K562 (cell line): Measurements from ENCODE around the gene TRUB1. TPM values are rescaled to one million over a fixed set of nuclear protein-coding genes. Genes with fewer than 3 reads are reported as not detected.

ENCODE experiments used
- ATAC-seq: fragments of 200-7000 bp; cut with Tn5 transposase; 3 replicates; pipeline ENCODE4 v1.9.1; 2020; ENCODE audit warnings: moderate library complexity
- BruUV-seq: library from RNA; stranded (reverse); fragments of 400-500 nt; replicated peaks from 2 replicates; lab custom pipeline; 2021; lab: Mats Ljungman, UMichigan
- CTCF ChIA-PET: fragments of 300-600 bp; formaldehyde crosslinking; extraction: SDS; loops from one replicate; lab custom pipeline; 2021; ENCODE audit warnings: low intra/inter-chr PET ratio; lab: Yijun Ruan, JAX
- POLR2A ChIA-PET: fragments of 300-600, 350-650 bp; sonication (Branson Sonifier 250); formaldehyde crosslinking; extraction: SDS; loops from one replicate; lab custom pipeline; 2021; ENCODE audit warnings: antibody characterized with exemption, inconsistent platforms; lab: Yijun Ruan, JAX
- DNase-seq, 4 experiments: peaks; one replicate each; pipeline versions ENCODE4 v3.0.0 to v3.0.0-alpha.2; 2011 to 2018; ENCODE audit warnings: low spot score in 3 of 4, mixed read lengths in 3 of 4; ENCODE audit errors: extremely low read depth in 1 of 4
- FAIRE-seq: peaks from 2 replicates; lab custom pipeline; 2011; peaks lifted over from hg19 to GRCh38; lab: Jason Lieb, UNC
- H2AFZ ChIP-seq: 2 replicates; pipeline ENCODE4 v1.6.0; 2011; ENCODE audit warnings: low read depth, low read length, control low read depth, inconsistent platforms
- H3K27ac ChIP-seq: fragments of 200-600 bp; 3 replicates; pipeline ENCODE4 v1.8.0; 2011; ENCODE audit warnings: low read depth, mild to moderate bottlenecking, control low read depth, inconsistent platforms, low read length, moderate library complexity, mixed read lengths; ENCODE audit errors: extremely low read depth
- H3K27me3 ChIP-seq, 2 experiments: fragments of 300-600 bp in 1 of 2; 2 replicates in 1 of 2; 3 replicates in 1 of 2; pipeline versions ENCODE4 v1.6.0 to v1.8.0; 2011; ENCODE audit warnings: inconsistent platforms in 2 of 2, low read length in 2 of 2, mild to moderate bottlenecking in 1 of 2, mixed read lengths in 1 of 2, moderate library complexity in 1 of 2; ENCODE audit not compliant: control insufficient read depth in 2 of 2, insufficient read depth in 2 of 2
- H3K36me3 ChIP-seq: fragments of 300-600 bp; 3 replicates; pipeline ENCODE4 v1.8.0; 2011; ENCODE audit warnings: mild to moderate bottlenecking, low read length, inconsistent platforms; ENCODE audit not compliant: control insufficient read depth, insufficient read depth
- H3K4me1 ChIP-seq, 2 experiments: fragments of 200-600 bp in 1 of 2; replicated peaks in 1 of 2; 2 replicates in 1 of 2; 3 replicates in 1 of 2; pipeline versions ENCODE4 v1.5.1 to v1.8.0; 2011; ENCODE audit warnings: inconsistent platforms in 2 of 2, low read length in 2 of 2, mild to moderate bottlenecking in 1 of 2, mixed read lengths in 1 of 2, moderate library complexity in 1 of 2; ENCODE audit not compliant: control insufficient read depth in 2 of 2, insufficient read depth in 2 of 2
- H3K4me2 ChIP-seq: 2 replicates; pipeline ENCODE4 v1.6.1; 2011; ENCODE audit warnings: low read length, control low read depth, inconsistent platforms, mixed read lengths; ENCODE audit not compliant: insufficient read depth
- H3K4me3 ChIP-seq: fragments of 200-600 bp; sonication (generic), shearing (Covaris generic); 2 replicates; pipeline ENCODE4 v1.5.1; 2016; ENCODE audit warnings: control low read depth, inconsistent platforms
- H3K79me2 ChIP-seq: fragments of 200-600 bp; 3 replicates; pipeline ENCODE4 v1.8.0; 2011; ENCODE audit warnings: low read length, inconsistent platforms; ENCODE audit not compliant: control insufficient read depth, insufficient read depth
- H3K9ac ChIP-seq, 2 experiments: 2 replicates each; pipeline versions ENCODE4 v1.6.0 to v1.6.1; 2011; ENCODE audit warnings: low read depth in 2 of 2, low read length in 2 of 2, control low read depth in 1 of 2, inconsistent platforms in 1 of 2, mild to moderate bottlenecking in 1 of 2, mixed read lengths in 1 of 2; ENCODE audit not compliant: insufficient read depth in 1 of 2
- H3K9me1 ChIP-seq: one replicate; pipeline ENCODE4 v1.6.0; 2011; ENCODE audit warnings: inconsistent platforms, mild to moderate bottlenecking, low read length, moderate library complexity; ENCODE audit not compliant: control insufficient read depth, insufficient read depth
- H3K9me3 ChIP-seq: replicated peaks from 2 replicates; pipeline ENCODE4 v1.5.1; 2011; ENCODE audit warnings: low read depth, low read length, inconsistent platforms; ENCODE audit not compliant: control insufficient read depth, insufficient read depth
- H4K20me1 ChIP-seq: replicated peaks from 2 replicates; pipeline ENCODE4 v1.6.1; 2011; ENCODE audit warnings: low read length, inconsistent platforms, mixed read lengths; ENCODE audit not compliant: control insufficient read depth, insufficient read depth
- CHCHD3 ChIP-seq: fragments of 250-450 bp; sonication (Bioruptor Pico); IDR thresholded peaks from 2 replicates; pipeline ENCODE4 v2.1.2; 2022; ENCODE audit warnings: mild to moderate bottlenecking
- EZH2 ChIP-seq: IDR thresholded peaks from 2 replicates; pipeline ENCODE4 v1.6.1; 2012; ENCODE audit warnings: low read depth, mild to moderate bottlenecking, inconsistent platforms, low read length, borderline replicate concordance
- FOXA1 ChIP-seq: fragments of 450-650 bp; IDR thresholded peaks from 2 replicates; pipeline ENCODE4 v1.6.1; 2016; ENCODE audit warnings: mild to moderate bottlenecking, borderline replicate concordance
- HIVEP1 ChIP-seq: fragments of 250-450 bp; sonication (Bioruptor Pico); IDR thresholded peaks from 2 replicates; pipeline ENCODE4 v1.4.0; 2020; ENCODE audit warnings: mild to moderate bottlenecking
- KLF13 ChIP-seq: fragments of 450-650 bp; IDR thresholded peaks from 2 replicates; pipeline ENCODE4 v1.6.1; 2016; ENCODE audit warnings: missing genetic modification characterization, low read depth, mild to moderate bottlenecking, missing compliant biosample characterization, moderate library complexity, borderline replicate concordance
- SIX5 ChIP-seq, 2 experiments: IDR thresholded peaks; 2 replicates each; pipeline ENCODE4 v1.6.1; 2011; ENCODE audit warnings: low read length in 2 of 2, borderline replicate concordance in 1 of 2, low read depth in 1 of 2, mild to moderate bottlenecking in 1 of 2, moderate library complexity in 1 of 2; ENCODE audit not compliant: insufficient read depth in 1 of 2
- ZNF224 ChIP-seq: sonication (generic); formaldehyde crosslinking; IDR thresholded peaks from 2 replicates; pipeline ENCODE4 v1.8.0; 2022; ENCODE audit warnings: mild to moderate bottlenecking, missing genetic modification reagents
- ZNF239 ChIP-seq: fragments of 250-450 bp; sonication (Bioruptor Pico); IDR thresholded peaks from 2 replicates; pipeline ENCODE4 v1.4.0; 2020; ENCODE audit warnings: mild to moderate bottlenecking
- WGBS: fragments of 100-300 bp; shearing (Covaris generic); methylation state at CpG from one replicate; pipeline ENCODE4 v1.1.6; 2016; ENCODE audit warnings: low coverage, mixed read lengths; ENCODE audit not compliant: insufficient coverage; ENCODE audit errors: missing lambda C conversion rate; 5-methylcytosine and 5-hydroxymethylcytosine counted together
- in situ Hi-C: fragments of 300-500 bp; cut with MboI; formaldehyde crosslinking; loops from 4 replicates; pipeline ENCODE4 v1.15.0; 2018; ENCODE audit warnings: inconsistent platforms, mixed read lengths
- intact Hi-C: fragments of 100-400 bp; cut with micrococcal nuclease; formaldehyde crosslinking; loops from 2 replicates; pipeline ENCODE4 v1.14.2; 2022
- polyA plus RNA-seq, 8 experiments: library from polyadenylated mRNA; depleted of rRNA in 4 of 8; stranded (reverse) in 5 of 8; unstranded in 3 of 8; fragments of >200 nt; fragmentation: Nextera tagmentation in 2 of 8; fragmentation: Illumina TruSeq in 1 of 8; extraction: Ambion mirVana in 2 of 8; extraction: Trizol in 1 of 8; gene quantifications; 2 replicates each; pipeline versions ENCODE4 v1.2.1 to v1.2.3, GENCODE V29; 2011 to 2014; ENCODE audit warnings: inconsistent platforms in 1 of 8, missing spikeins in 1 of 8
- total RNA-seq, 7 experiments: library from RNA; depleted of rRNA in 6 of 7; stranded (reverse); fragments of >200 nt in 6 of 7; fragmentation: Illumina TruSeq in 2 of 7; extraction: Trizol in 2 of 7; gene quantifications; 2 replicates each; pipeline versions ENCODE4 v1.2.1 to v1.2.3, GENCODE V29; 2011 to 2021; ENCODE audit warnings: low replicate concordance in 1 of 7
- TF ChIP-seq, protein P1 (sequence below): sonication (generic); formaldehyde crosslinking; IDR thresholded peaks from 2 replicates; pipeline ENCODE4 v1.8.0; 2023; ENCODE audit warnings: missing genetic modification reagents, mild to moderate bottlenecking, borderline replicate concordance
- TF ChIP-seq, protein P2 (sequence below): fragments of 250-450 bp; sonication (Bioruptor Pico); IDR thresholded peaks from 2 replicates; pipeline ENCODE4 v1.8.0; 2022; ENCODE audit warnings: inconsistent platforms, mild to moderate bottlenecking, moderate library complexity, borderline replicate concordance

TRUB1 gene
- total and polyA plus RNA-seq, 9 of the 15 experiments (the other 6 are each of a cell fraction or from before 2014, with no cell fraction given): 4.6 to 16.5 (median 11.5) TPM

DNA sequence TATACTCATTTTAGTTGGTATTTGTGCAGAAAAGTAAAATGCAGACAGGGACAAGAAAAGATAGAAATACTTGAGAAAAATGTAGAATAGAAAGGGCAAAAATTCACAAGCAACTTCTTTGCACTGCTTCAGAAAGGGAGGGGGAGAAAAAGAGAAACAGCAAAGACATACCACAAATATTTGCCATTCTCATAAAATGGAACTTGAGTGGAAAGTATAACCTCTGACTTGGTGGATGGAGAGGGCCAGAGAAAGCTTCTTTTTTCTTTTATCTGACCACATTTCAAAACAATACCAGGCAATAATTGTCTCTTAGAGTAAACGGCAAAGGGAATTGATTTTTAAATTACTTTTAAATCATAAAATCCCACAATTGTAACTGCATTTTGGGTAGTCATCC, 35.8 kb upstream of the TRUB1 start:
- ChIA-PET CTCF (no interaction called here), POLR2A (no interaction called here)
- BruUV-seq: no TSS peak
- H3K9me3 ChIP-seq: no peaks in the 10 kb centered on the region
- FAIRE-seq (no peak), ATAC-seq (no peak), DNase-seq (no peak)
- no peak overlapping the region for H3K4me2 ChIP-seq
- H3K27ac ChIP-seq: no peak overlapping the region
- intact Hi-C loops (no loop called here), in situ Hi-C loops (no loop called here)
- no peaks in the 10 kb centered on the region for H3K79me2 ChIP-seq
- H3K9me1 ChIP-seq: no peaks in the 10 kb centered on the region
- no peaks in the 10 kb centered on the region for H4K20me1 ChIP-seq
- no peak overlapping the region for H3K9ac ChIP-seq
- 0% methylated on average over 1 of the region's 1 CpG for WGBS
- H3K4me1 ChIP-seq: no peaks in the 10 kb centered on the region
- H3K27me3 ChIP-seq: no peaks in the 10 kb centered on the region; a peak in 1 of 5 replicates
- H3K36me3 ChIP-seq: no peaks in the 10 kb centered on the region
- no peak overlapping the region for H2AFZ ChIP-seq
- no peak overlapping the region for H3K4me3 ChIP-seq
- TF ChIP-seq ZNF239: no peak
- no peak for TF ChIP-seq KLF13 (tag)
- TF ChIP-seq FOXA1: no peak
- no peak for TF ChIP-seq SIX5 (IDR thresholded peaks at IDR 0.05; ENCODE audit: borderline replicate concordance in 1 of 2, insufficient read depth in 1 of 2, low read depth in 1 of 2, low read length in 2 of 2)
- TF ChIP-seq, protein P1, sequence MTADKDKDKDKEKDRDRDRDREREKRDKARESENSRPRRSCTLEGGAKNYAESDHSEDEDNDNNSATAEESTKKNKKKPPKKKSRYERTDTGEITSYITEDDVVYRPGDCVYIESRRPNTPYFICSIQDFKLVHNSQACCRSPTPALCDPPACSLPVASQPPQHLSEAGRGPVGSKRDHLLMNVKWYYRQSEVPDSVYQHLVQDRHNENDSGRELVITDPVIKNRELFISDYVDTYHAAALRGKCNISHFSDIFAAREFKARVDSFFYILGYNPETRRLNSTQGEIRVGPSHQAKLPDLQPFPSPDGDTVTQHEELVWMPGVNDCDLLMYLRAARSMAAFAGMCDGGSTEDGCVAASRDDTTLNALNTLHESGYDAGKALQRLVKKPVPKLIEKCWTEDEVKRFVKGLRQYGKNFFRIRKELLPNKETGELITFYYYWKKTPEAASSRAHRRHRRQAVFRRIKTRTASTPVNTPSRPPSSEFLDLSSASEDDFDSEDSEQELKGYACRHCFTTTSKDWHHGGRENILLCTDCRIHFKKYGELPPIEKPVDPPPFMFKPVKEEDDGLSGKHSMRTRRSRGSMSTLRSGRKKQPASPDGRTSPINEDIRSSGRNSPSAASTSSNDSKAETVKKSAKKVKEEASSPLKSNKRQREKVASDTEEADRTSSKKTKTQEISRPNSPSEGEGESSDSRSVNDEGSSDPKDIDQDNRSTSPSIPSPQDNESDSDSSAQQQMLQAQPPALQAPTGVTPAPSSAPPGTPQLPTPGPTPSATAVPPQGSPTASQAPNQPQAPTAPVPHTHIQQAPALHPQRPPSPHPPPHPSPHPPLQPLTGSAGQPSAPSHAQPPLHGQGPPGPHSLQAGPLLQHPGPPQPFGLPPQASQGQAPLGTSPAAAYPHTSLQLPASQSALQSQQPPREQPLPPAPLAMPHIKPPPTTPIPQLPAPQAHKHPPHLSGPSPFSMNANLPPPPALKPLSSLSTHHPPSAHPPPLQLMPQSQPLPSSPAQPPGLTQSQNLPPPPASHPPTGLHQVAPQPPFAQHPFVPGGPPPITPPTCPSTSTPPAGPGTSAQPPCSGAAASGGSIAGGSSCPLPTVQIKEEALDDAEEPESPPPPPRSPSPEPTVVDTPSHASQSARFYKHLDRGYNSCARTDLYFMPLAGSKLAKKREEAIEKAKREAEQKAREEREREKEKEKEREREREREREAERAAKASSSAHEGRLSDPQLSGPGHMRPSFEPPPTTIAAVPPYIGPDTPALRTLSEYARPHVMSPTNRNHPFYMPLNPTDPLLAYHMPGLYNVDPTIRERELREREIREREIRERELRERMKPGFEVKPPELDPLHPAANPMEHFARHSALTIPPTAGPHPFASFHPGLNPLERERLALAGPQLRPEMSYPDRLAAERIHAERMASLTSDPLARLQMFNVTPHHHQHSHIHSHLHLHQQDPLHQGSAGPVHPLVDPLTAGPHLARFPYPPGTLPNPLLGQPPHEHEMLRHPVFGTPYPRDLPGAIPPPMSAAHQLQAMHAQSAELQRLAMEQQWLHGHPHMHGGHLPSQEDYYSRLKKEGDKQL (CRISPR knock-in tag): no peak
- no peak for TF ChIP-seq ZNF224 (CRISPR knock-in tag)
- TF ChIP-seq, protein P2, sequence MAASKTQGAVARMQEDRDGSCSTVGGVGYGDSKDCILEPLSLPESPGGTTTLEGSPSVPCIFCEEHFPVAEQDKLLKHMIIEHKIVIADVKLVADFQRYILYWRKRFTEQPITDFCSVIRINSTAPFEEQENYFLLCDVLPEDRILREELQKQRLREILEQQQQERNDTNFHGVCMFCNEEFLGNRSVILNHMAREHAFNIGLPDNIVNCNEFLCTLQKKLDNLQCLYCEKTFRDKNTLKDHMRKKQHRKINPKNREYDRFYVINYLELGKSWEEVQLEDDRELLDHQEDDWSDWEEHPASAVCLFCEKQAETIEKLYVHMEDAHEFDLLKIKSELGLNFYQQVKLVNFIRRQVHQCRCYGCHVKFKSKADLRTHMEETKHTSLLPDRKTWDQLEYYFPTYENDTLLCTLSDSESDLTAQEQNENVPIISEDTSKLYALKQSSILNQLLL (CRISPR knock-in tag): no peak
- no peak for TF ChIP-seq CHCHD3 (CRISPR knock-in tag)
- TF ChIP-seq HIVEP1: no peak
- TF ChIP-seq EZH2: no peak
